ENCODE results near the gene RAB4B. TPM values are rescaled to one million over a fixed set of nuclear protein-coding genes. Genes with fewer than 3 reads are reported as not detected.

The RAB4B gene
- total and polyA plus RNA-seq, 2 of the 13 experiments (the other 11 are each of a cell fraction or from before 2014, with no cell fraction given): 3.3 to 5.4 TPM

GRCh38 chr19:40806423-40807146, 28.5 kb downstream of the RAB4B start (continued):
- TF ChIP-seq, protein P1, sequence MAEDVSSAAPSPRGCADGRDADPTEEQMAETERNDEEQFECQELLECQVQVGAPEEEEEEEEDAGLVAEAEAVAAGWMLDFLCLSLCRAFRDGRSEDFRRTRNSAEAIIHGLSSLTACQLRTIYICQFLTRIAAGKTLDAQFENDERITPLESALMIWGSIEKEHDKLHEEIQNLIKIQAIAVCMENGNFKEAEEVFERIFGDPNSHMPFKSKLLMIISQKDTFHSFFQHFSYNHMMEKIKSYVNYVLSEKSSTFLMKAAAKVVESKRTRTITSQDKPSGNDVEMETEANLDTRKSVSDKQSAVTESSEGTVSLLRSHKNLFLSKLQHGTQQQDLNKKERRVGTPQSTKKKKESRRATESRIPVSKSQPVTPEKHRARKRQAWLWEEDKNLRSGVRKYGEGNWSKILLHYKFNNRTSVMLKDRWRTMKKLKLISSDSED (CRISPR knock-in tag; IDR thresholded peaks at IDR 0.05): no peak
- no peak for TF ChIP-seq ZNF251 (CRISPR knock-in tag; IDR thresholded peaks at IDR 0.05)
- no peak for TF ChIP-seq ZSCAN31 (CRISPR knock-in tag; IDR thresholded peaks at IDR 0.05; ENCODE audit: low read depth)
- TF ChIP-seq, protein P2, sequence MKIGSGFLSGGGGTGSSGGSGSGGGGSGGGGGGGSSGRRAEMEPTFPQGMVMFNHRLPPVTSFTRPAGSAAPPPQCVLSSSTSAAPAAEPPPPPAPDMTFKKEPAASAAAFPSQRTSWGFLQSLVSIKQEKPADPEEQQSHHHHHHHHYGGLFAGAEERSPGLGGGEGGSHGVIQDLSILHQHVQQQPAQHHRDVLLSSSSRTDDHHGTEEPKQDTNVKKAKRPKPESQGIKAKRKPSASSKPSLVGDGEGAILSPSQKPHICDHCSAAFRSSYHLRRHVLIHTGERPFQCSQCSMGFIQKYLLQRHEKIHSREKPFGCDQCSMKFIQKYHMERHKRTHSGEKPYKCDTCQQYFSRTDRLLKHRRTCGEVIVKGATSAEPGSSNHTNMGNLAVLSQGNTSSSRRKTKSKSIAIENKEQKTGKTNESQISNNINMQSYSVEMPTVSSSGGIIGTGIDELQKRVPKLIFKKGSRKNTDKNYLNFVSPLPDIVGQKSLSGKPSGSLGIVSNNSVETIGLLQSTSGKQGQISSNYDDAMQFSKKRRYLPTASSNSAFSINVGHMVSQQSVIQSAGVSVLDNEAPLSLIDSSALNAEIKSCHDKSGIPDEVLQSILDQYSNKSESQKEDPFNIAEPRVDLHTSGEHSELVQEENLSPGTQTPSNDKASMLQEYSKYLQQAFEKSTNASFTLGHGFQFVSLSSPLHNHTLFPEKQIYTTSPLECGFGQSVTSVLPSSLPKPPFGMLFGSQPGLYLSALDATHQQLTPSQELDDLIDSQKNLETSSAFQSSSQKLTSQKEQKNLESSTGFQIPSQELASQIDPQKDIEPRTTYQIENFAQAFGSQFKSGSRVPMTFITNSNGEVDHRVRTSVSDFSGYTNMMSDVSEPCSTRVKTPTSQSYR (CRISPR knock-in tag; IDR thresholded peaks at IDR 0.05; ENCODE audit: borderline replicate concordance): no peak
- no peak for TF ChIP-seq AFF4 (CRISPR knock-in tag; IDR thresholded peaks at IDR 0.05)
- TF ChIP-seq DR1 (CRISPR knock-in tag; IDR thresholded peaks at IDR 0.05): no peak
- TF ChIP-seq, protein P3, sequence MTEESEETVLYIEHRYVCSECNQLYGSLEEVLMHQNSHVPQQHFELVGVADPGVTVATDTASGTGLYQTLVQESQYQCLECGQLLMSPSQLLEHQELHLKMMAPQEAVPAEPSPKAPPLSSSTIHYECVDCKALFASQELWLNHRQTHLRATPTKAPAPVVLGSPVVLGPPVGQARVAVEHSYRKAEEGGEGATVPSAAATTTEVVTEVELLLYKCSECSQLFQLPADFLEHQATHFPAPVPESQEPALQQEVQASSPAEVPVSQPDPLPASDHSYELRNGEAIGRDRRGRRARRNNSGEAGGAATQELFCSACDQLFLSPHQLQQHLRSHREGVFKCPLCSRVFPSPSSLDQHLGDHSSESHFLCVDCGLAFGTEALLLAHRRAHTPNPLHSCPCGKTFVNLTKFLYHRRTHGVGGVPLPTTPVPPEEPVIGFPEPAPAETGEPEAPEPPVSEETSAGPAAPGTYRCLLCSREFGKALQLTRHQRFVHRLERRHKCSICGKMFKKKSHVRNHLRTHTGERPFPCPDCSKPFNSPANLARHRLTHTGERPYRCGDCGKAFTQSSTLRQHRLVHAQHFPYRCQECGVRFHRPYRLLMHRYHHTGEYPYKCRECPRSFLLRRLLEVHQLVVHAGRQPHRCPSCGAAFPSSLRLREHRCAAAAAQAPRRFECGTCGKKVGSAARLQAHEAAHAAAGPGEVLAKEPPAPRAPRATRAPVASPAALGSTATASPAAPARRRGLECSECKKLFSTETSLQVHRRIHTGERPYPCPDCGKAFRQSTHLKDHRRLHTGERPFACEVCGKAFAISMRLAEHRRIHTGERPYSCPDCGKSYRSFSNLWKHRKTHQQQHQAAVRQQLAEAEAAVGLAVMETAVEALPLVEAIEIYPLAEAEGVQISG (CRISPR knock-in tag; IDR thresholded peaks at IDR 0.05): 0 out of 2 replicates have a peak, but pooled peaks have one; percentile 22
- TF ChIP-seq, protein P4, sequence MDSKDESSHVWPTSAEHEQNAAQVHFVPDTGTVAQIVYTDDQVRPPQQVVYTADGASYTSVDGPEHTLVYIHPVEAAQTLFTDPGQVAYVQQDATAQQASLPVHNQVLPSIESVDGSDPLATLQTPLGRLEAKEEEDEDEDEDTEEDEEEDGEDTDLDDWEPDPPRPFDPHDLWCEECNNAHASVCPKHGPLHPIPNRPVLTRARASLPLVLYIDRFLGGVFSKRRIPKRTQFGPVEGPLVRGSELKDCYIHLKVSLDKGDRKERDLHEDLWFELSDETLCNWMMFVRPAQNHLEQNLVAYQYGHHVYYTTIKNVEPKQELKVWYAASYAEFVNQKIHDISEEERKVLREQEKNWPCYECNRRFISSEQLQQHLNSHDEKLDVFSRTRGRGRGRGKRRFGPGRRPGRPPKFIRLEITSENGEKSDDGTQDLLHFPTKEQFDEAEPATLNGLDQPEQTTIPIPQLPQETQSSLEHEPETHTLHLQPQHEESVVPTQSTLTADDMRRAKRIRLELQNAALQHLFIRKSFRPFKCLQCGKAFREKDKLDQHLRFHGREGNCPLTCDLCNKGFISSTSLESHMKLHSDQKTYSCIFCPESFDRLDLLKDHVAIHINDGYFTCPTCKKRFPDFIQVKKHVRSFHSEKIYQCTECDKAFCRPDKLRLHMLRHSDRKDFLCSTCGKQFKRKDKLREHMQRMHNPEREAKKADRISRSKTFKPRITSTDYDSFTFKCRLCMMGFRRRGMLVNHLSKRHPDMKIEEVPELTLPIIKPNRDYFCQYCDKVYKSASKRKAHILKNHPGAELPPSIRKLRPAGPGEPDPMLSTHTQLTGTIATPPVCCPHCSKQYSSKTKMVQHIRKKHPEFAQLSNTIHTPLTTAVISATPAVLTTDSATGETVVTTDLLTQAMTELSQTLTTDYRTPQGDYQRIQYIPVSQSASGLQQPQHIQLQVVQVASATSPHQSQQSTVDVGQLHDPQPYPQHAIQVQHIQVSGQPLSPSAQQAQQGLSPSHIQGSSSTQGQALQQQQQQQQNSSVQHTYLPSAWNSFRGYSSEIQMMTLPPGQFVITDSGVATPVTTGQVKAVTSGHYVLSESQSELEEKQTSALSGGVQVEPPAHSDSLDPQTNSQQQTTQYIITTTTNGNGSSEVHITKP (CRISPR knock-in tag; IDR thresholded peaks at IDR 0.05; ENCODE audit: low read depth): peak; percentile 94
- TF ChIP-seq ZGPAT (CRISPR knock-in tag; IDR thresholded peaks at IDR 0.05): no peak
- no peak for TF ChIP-seq KDM6A (CRISPR knock-in tag; IDR thresholded peaks at IDR 0.05; ENCODE audit: low read depth)
